ENCODE results near the gene ACRBP.

The ACRBP gene

DNA sequence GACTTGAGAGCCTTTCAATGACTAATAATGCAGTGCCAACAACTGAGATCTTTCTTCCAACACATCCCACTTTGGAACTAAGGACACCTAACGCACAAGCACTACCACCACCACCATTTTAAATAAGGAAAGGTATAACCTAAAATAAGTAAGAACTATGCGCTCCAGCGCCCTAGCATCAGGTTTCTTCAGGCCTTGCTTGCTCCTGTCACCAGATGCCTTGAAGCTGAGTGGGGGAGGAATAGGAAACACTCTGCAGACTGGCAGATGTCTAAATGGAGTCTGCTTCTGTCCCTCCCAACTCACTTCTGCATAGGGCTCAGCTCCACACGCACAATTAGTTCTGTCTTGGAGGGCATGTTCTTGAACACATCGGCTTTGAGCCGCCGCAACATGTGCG lies 55.1 kb downstream of the ACRBP start:
- TF ChIP-seq, protein P1, sequence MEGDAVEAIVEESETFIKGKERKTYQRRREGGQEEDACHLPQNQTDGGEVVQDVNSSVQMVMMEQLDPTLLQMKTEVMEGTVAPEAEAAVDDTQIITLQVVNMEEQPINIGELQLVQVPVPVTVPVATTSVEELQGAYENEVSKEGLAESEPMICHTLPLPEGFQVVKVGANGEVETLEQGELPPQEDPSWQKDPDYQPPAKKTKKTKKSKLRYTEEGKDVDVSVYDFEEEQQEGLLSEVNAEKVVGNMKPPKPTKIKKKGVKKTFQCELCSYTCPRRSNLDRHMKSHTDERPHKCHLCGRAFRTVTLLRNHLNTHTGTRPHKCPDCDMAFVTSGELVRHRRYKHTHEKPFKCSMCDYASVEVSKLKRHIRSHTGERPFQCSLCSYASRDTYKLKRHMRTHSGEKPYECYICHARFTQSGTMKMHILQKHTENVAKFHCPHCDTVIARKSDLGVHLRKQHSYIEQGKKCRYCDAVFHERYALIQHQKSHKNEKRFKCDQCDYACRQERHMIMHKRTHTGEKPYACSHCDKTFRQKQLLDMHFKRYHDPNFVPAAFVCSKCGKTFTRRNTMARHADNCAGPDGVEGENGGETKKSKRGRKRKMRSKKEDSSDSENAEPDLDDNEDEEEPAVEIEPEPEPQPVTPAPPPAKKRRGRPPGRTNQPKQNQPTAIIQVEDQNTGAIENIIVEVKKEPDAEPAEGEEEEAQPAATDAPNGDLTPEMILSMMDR (IDR thresholded peaks at IDR 0.05; ENCODE audit: low read depth, low read length), result no peak
- DNase-seq (ENCODE audit: extremely low read depth, low read depth), result no peak

Measured in AG09319 (cell line).